GM18870 (cell line): Measurements from ENCODE around the gene CPAMD8.
"Not testable (repeated sequence)": the region's sequence is repeated elsewhere in the genome, so short reads cannot be mapped to it uniquely, and the experiment has no call there.

ENCODE experiments used
- ATAC-seq: cut with Tn5 transposase; IDR thresholded peaks from one replicate; pipeline ENCODE4 v1.9.1; 2021; ENCODE audit warnings: moderate library complexity; ENCODE audit not compliant: unreplicated experiment

Gene CPAMD8

GRCh38 chr19:16946951-16947940, 79.4 kb downstream of the CPAMD8 start:
- no peak for ATAC-seq

GRCh38 chr19:16945762-16946465, 80.7 kb downstream of the CPAMD8 start:
- ATAC-seq = no peak

GRCh38 chr19:16945364-16945714, 81.3 kb downstream of the CPAMD8 start:
- no peak for ATAC-seq

GRCh38 chr19:16944626-16945363, 81.8 kb downstream of the CPAMD8 start:
- ATAC-seq = no peak

GRCh38 chr19:16943942-16944625, 82.5 kb downstream of the CPAMD8 start:
- ATAC-seq = no peak

- not testable (repeated sequence) for ATAC-seq
These were observed 83.5 kb downstream of the CPAMD8 start for GRCh38 chr19:16943090-16943489.

GRCh38 chr19:16942583-16942982, 84.0 kb downstream of the CPAMD8 start:
- no peak for ATAC-seq

GRCh38 chr19:16940626-16941025, 86.0 kb downstream of the CPAMD8 start:
- no peak for ATAC-seq

GRCh38 chr19:16940063-16940462, 86.5 kb downstream of the CPAMD8 start:
- not testable (repeated sequence) for ATAC-seq

GRCh38 chr19:16938211-16938610, 88.4 kb downstream of the CPAMD8 start:
- ATAC-seq = no peak

- ATAC-seq = not testable (repeated sequence)
These were observed 88.8 kb downstream of the CPAMD8 start for GRCh38 chr19:16937796-16938195.

- no peak for ATAC-seq
These were observed 89.7 kb downstream of the CPAMD8 start for GRCh38 chr19:16936901-16937300.

- no peak for ATAC-seq
These were observed 92.1 kb downstream of the CPAMD8 start for GRCh38 chr19:16934489-16934888.

- ATAC-seq = no peak
These were observed 95.3 kb downstream of the CPAMD8 start for GRCh38 chr19:16931306-16931705.

GRCh38 chr19:16930753-16931152, 95.9 kb downstream of the CPAMD8 start:
- no peak for ATAC-seq

- no peak for ATAC-seq
These were observed 97.7 kb downstream of the CPAMD8 start for GRCh38 chr19:16928916-16929315.

GRCh38 chr19:16928351-16928750, 98.3 kb downstream of the CPAMD8 start:
- ATAC-seq = no peak

GRCh38 chr19:16927883-16928282, 98.7 kb downstream of the CPAMD8 start:
- ATAC-seq = no peak

- ATAC-seq = no peak
These were observed 103.7 kb downstream of the CPAMD8 start for GRCh38 chr19:16922949-16923348.

GRCh38 chr19:16922592-16922934, 104.0 kb downstream of the CPAMD8 start:
- no peak for ATAC-seq
